Left cardiac atrium (tissue), 4 donors: ENCODE measurements around the gene FANCM. TPM values are rescaled to one million over a fixed set of nuclear protein-coding genes. Genes with fewer than 3 reads are reported as not detected.

ENCODE experiments used
- ATAC-seq, 2 donors: fragments of 200-7000 bp; cut with Tn5 transposase; one replicate each; pipeline ENCODE4 v1.9.1; 2020; ENCODE audit warnings: mild to moderate bottlenecking in 2 of 2, moderate library complexity in 2 of 2
- DNase-seq: peaks from one replicate; pipeline ENCODE4 v3.0.0-alpha.2; 2020
- intact Hi-C, 2 donors: fragments of 100-400 bp; cut with DNase I; formaldehyde crosslinking; loops; one replicate each; pipeline versions ENCODE4 v1.14.1 to v1.15.1; 2022 to 2023
- long read RNA-seq: library from polyadenylated mRNA; unstranded; transcript quantifications from one replicate; pipeline ENCODE4 v2.0.0, GENCODE V29; 2021
- total RNA-seq, 2 donors: library from RNA; stranded (reverse); fragmentation: NEBNext Ultra II Directional; extraction: Animal tissue kit (Norgen Biotek cat#: 25700); gene quantifications; one replicate each; pipeline ENCODE4 v1.2.1, GENCODE V29; 2021
- donor health status: DM: no; HTN: yes; CAD: no.
- donor health status: DM: no; HTN: yes; CAD: no; lungs with severe emphysema.
- donor health status: DM: yes; HTN: yes; CAD: no.
- donor health status: Dilated cardiomyopathy.

The FANCM gene, protein sequence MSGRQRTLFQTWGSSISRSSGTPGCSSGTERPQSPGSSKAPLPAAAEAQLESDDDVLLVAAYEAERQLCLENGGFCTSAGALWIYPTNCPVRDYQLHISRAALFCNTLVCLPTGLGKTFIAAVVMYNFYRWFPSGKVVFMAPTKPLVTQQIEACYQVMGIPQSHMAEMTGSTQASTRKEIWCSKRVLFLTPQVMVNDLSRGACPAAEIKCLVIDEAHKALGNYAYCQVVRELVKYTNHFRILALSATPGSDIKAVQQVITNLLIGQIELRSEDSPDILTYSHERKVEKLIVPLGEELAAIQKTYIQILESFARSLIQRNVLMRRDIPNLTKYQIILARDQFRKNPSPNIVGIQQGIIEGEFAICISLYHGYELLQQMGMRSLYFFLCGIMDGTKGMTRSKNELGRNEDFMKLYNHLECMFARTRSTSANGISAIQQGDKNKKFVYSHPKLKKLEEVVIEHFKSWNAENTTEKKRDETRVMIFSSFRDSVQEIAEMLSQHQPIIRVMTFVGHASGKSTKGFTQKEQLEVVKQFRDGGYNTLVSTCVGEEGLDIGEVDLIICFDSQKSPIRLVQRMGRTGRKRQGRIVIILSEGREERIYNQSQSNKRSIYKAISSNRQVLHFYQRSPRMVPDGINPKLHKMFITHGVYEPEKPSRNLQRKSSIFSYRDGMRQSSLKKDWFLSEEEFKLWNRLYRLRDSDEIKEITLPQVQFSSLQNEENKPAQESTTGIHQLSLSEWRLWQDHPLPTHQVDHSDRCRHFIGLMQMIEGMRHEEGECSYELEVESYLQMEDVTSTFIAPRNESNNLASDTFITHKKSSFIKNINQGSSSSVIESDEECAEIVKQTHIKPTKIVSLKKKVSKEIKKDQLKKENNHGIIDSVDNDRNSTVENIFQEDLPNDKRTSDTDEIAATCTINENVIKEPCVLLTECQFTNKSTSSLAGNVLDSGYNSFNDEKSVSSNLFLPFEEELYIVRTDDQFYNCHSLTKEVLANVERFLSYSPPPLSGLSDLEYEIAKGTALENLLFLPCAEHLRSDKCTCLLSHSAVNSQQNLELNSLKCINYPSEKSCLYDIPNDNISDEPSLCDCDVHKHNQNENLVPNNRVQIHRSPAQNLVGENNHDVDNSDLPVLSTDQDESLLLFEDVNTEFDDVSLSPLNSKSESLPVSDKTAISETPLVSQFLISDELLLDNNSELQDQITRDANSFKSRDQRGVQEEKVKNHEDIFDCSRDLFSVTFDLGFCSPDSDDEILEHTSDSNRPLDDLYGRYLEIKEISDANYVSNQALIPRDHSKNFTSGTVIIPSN (N-terminal part only)
- 1 to 10 TPM; 3.1 to 3.4 TPM for total RNA-seq
- long read RNA-seq, partial matches to known transcripts: 3 of 4 reads
- long read RNA-seq, other reads (novel, unspliced or antisense): 1 of 4 reads

DNA sequence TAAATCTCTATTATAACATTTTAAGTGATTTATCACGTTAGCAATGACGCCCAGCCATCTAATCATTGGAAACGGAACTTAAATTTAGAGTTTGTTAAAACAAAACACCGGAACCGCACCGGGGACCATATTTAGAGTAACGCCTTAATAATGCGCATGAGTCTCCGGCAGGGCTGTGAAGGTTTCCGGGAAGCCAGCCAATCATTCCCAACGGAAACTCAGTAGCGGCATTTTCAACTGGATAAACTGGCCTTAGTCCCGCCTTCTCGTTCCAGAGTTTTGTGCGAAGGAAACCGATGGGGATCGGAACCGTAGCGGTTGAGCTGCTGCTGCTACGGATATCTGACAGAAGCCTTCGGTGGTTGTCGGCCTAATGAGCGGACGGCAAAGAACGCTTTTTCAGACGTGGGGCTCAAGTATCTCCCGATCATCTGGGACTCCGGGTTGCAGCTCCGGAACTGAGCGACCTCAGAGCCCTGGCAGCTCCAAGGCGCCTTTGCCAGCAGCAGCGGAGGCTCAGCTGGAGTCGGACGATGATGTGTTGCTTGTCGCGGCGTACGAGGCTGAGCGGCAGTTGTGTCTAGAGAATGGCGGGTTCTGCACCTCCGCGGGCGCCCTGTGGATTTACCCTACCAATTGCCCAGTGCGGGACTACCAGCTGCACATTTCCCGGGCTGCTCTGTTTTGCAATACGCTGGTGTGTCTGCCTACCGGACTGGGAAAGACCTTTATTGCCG is at the start of gene FANCM:
FANCM (plus strand) TSS at position 272 of the 737 bp plus-strand sequence; CDS start at position 374, 102 bp downstream.
- intact Hi-C loops: loop anchor here in 1 of 2 donors (2.0 to 5.0 kb wide), 3 partner anchors 51 to 239 kb away; partner anchors contain the start of genes KLHL28, PRPF39 and TOGARAM1
- DNase-seq: peak; percentile 94
- ATAC-seq: peak; percentile 68 to 81

DNA sequence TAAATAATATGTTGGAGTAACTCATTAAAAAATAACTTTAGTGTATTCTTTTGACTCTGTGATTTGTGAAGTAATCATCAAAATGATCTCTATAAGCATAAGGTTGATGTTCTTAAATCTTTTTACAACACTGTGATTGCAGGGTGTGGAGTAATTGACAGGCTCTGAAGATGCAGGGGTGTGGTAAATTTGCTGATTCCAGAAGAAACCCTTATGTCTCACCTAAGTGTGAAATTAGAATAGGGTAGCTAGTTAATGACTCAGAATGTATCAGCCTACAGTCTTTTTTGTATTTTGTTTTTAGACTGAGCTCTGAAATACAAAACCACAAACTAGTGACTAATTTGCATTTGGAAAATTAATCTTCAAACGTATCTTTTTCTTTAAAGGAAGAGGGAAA is 45.9 kb upstream of the FANCM start:
- ATAC-seq: peak in 1 of 2 donors; percentile 68
- intact Hi-C loops: loop anchor here in 1 of 2 donors (10.0 kb wide), 1 partner anchor 125 kb away; the partner anchor contains the start of genes KLHL28 and TOGARAM1
- no peak for DNase-seq

DNA sequence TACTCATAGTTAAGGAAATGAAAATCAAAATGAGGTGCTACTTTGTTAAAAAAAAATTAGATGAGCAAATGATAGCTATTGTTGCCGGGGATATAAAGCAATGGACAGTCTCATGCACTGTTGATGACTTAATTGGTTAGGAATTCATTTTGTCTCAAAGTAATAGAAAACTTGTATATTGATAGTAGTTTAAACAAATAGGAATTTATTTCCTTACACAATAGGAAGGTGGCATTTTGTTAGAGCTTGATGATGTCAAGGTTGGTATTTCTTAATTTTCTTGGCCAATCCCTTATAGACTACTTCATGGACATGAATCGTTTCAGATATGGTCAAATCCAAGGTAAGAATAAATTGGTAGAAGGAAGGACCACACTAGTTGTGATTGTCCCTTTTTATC is 44.0 kb upstream of the FANCM start:
- ATAC-seq (no peak), DNase-seq (no peak)
- intact Hi-C loops: no loop called here

GRCh38 chr14:45094275-45094674 is 41.5 kb upstream of the FANCM start:
- intact Hi-C loops: no loop called here
- DNase-seq (no peak), ATAC-seq (no peak)

- intact Hi-C loops: no loop called here
- ATAC-seq: no peak
Observed at GRCh38 chr14:45095143-45095542, 40.6 kb upstream of the FANCM start.

GRCh38 chr14:45096218-45096617 is 39.5 kb upstream of the FANCM start:
- no peak for DNase-seq
- intact Hi-C loops: no loop called here
- no peak for ATAC-seq

More at GRCh38 chr14:45095143-45095542, 40.6 kb upstream of the FANCM start:
- DNase-seq: no peak

DNA sequence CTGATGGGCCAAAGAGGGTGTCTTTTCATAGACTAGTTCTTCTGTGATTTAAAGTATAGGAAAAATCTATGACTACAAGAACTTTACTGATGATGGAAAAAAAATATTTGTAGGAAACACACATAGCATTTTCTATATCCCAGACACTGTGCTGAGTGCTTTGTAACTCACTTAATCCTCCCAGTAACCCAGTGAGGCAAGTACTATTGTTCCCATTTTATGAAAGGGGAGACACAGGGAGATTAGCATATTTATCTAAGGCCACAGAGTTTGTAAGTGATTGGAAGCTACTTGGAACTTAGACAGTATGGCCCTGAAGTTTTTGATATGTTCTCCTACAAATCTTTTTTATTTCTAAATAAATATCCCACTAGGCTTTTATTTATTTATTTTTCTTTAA is 31.9 kb upstream of the FANCM start:
- intact Hi-C loops: no loop called here
- no peak for DNase-seq

GRCh38 chr14:45104561-45104960 is 31.2 kb upstream of the FANCM start:
- no peak for ATAC-seq
- DNase-seq: no peak
- intact Hi-C loops: no loop called here

More for the DNA sequence above, 31.9 kb upstream of the FANCM start:
- no peak for ATAC-seq

GRCh38 chr14:45112896-45113781 is 22.6 kb upstream of the FANCM start:
- no peak for DNase-seq
- intact Hi-C loops: no loop called here
- no peak for ATAC-seq

- intact Hi-C loops: no loop called here
- ATAC-seq: no peak
Observed at GRCh38 chr14:45114327-45114726, 21.4 kb upstream of the FANCM start.

GRCh38 chr14:45118594-45118993 is 17.1 kb upstream of the FANCM start:
- intact Hi-C loops: no loop called here
- DNase-seq: no peak

More at GRCh38 chr14:45114327-45114726, 21.4 kb upstream of the FANCM start:
- no peak for DNase-seq

DNA sequence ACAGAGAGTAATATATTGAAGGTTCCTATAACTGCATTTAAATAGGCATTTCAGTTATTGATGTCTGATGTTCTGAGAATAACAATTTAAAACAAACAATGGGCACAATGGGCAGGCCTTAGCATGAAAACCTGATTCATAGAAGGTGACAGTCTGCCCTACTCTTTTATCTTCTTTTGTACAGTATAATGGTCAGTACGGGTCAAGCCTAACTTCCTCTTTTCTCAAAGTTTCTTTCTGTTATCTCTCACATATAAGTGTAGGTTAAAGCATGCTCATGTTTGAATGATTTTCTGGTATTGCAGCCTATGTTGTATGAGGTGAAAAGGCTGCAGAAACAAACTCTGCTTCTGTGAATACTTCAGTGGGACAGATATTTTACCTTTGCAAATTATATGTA is 15.6 kb upstream of the FANCM start:
- ATAC-seq (no peak), DNase-seq (no peak)
- intact Hi-C loops: no loop called here

More at GRCh38 chr14:45118594-45118993, 17.1 kb upstream of the FANCM start:
- ATAC-seq: no peak

DNA sequence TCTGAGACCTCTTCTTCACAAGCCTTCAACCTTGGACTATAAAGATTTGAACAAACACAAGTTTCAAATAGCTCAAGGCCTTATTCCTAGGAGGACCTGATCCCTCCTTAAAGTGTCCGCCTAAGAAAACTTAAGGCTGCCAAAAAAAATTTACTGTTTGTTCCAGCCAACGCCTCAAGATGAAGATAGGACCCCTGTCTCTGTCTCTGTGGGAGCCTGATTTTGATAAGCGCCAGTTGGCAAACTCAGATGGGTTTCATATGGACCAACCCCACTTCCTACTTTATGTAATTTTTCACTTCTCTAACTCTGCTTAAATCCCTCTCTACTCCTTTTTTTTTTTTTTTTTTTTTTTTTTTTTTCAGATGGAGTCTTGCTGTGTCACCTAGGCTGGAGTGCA is 12.5 kb upstream of the FANCM start:
- ATAC-seq: no peak
- intact Hi-C loops: no loop called here
- no peak for DNase-seq

DNA sequence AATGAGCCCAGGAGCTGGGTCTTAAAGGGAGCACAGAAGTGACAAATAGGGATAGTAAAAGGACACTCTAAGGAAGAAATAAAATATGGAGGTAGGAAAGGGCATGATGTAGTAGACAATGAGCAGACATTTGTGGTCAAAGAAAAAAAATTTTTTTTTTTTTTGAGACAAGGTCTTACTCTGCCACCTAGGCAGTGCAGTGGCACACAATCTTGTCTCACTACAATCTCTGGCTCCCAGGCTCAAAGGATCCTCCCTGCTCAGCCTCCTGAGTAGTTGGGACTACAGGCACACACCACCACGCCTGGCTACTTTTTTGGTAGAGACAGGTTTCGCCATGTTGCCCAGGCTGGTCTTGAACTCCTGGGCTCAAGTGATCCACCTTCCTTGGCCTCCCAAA is 10.0 kb upstream of the FANCM start:
- intact Hi-C loops: no loop called here
- ATAC-seq: no peak
- no peak for DNase-seq

- DNase-seq (no peak), ATAC-seq (no peak)
- intact Hi-C loops: no loop called here
Observed at GRCh38 chr14:45128963-45129629, 6.6 kb upstream of the FANCM start.

GRCh38 chr14:45133683-45134050 is 2.1 kb upstream of the FANCM start:
- DNase-seq (no peak), ATAC-seq (peak; percentile 18 to 20)
- intact Hi-C loops: loop anchor here in 1 of 2 donors (2.0 kb wide), 1 partner anchor 49 kb away; the partner anchor contains the start of gene PRPF39
